ENCODE measurements around the gene AUTS2. TPM values are rescaled to one million over a fixed set of nuclear protein-coding genes. Genes with fewer than 3 reads are reported as not detected.
A peak's percentile ranks its signal among the peaks of the same experiment; 100 is the strongest.

Gene AUTS2
- total and polyA plus RNA-seq, 2 of the 8 experiments (the other 6 are each of a cell fraction or from before 2014, with no cell fraction given) = 25.9 to 101 TPM

DNA sequence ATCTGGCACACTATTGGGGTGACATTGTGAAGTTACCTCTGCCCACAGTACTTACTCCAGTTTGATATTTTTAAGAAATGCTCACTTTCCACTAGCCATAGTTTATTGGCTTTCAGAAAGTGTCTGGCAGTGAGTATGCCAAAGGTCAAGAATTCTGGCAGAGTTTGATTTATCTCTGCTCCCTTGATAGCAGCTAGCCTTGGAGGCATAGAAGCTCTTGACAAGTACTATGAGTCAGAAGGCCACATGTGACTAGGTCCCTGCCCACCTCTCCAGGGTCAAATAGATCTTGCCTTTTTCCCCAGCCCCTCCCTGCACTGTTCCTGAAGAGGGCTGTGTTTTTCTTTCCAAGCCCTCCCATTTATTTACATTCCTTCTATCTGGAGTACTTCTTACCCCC, 202.2 kb downstream of the AUTS2 start:
- Histone ChIP-seq H3K9ac (replicated peaks in 1 of 4; ENCODE audit: extremely low read depth in 1 of 4, low read depth in 3 of 4, low read length in 3 of 4) (no peak overlapping the region), H3K23me2 (ENCODE audit: low read depth, low read length) (0 out of 2 replicates have a peak, but pooled peaks cover 2% of the 10 kb centered on the region), H3K14ac (ENCODE audit: insufficient read length) (no peak overlapping the region), H4K5ac (ENCODE audit: insufficient read length, low read depth, low read length) (no peak overlapping the region), H4K8ac (ENCODE audit: extremely low read depth, insufficient read depth, low read length) (no peak overlapping the region), H2BK120ac (replicated peaks; ENCODE audit: low read depth, low read length) (no peak overlapping the region), H3K79me1 (ENCODE audit: low read depth, low read length) (no peaks in the 10 kb centered on the region), H3K4me3 (ENCODE audit: extremely low read depth in 1 of 4, insufficient read depth in 2 of 4, low read depth in 3 of 4, low read length in 4 of 4) (no peak overlapping the region), H3K4me2 (ENCODE audit: insufficient read depth in 1 of 2, low read depth in 2 of 2, low read length in 2 of 2) (no peak overlapping the region), H2BK15ac (ENCODE audit: low read length) (no peak overlapping the region), H3K9me3 (ENCODE audit: insufficient read depth in 2 of 2, low read depth in 1 of 2, low read length in 1 of 2) (no peaks in the 10 kb centered on the region), H2AK5ac (ENCODE audit: low read depth, low read length) (no peak overlapping the region), H2BK5ac (ENCODE audit: low read depth, low read length) (no peak overlapping the region), H3K36me3 (ENCODE audit: control insufficient read depth in 2 of 4, insufficient read depth in 4 of 4, low read length in 3 of 4) (no peaks in the 10 kb centered on the region), H4K20me1 (replicated peaks in 1 of 2; ENCODE audit: control insufficient read depth in 1 of 2, insufficient read depth in 2 of 2, low read length in 2 of 2) (no peaks in the 10 kb centered on the region), H3K18ac (ENCODE audit: extremely low read depth, low read length) (no peak overlapping the region), H3K27me3 (replicated peaks in 1 of 4; ENCODE audit: control insufficient read depth in 3 of 4, extremely low read depth in 1 of 4, insufficient read depth in 3 of 4, low read length in 3 of 4) (peaks cover 0 to 2% (median 0%) of the 10 kb centered on the region in 4 experiments; a peak in 2 of 7 replicates), H3K4me1 (replicated peaks in 1 of 4; ENCODE audit: control insufficient read depth in 3 of 4, insufficient read depth in 4 of 4, low read length in 3 of 4) (no peaks in the 10 kb centered on the region), H3K4ac (replicated peaks; ENCODE audit: insufficient read length, low read depth, low read length) (no peak overlapping the region), H4K91ac (replicated peaks; ENCODE audit: insufficient read length, low read length) (no peak overlapping the region), H2AFZ (ENCODE audit: low read length) (no peak overlapping the region), H3K27ac (ENCODE audit: low read depth, low read length) (no peak overlapping the region), H3K23ac (ENCODE audit: insufficient read length) (no peak overlapping the region), H2BK12ac (ENCODE audit: low read depth, low read length) (no peak overlapping the region), H3K79me2 (ENCODE audit: control insufficient read depth in 1 of 2, insufficient read depth in 2 of 2, low read length in 2 of 2) (no peaks in the 10 kb centered on the region), H3K56ac (replicated peaks; ENCODE audit: insufficient read length, low read depth, low read length) (no peak overlapping the region), H2BK20ac (ENCODE audit: low read length) (no peak overlapping the region)
- peak in 1 of 2 experiments; percentile 17 for DNase-seq (ENCODE audit: low read depth in 1 of 2, low spot score in 2 of 2)
- TF ChIP-seq HDAC6 (IDR thresholded peaks at IDR 0.05; ENCODE audit: low read depth, low read length) (no peak), KDM1A (IDR thresholded peaks at IDR 0.05; ENCODE audit: borderline replicate concordance, low read length) (no peak), CREB1 (IDR thresholded peaks at IDR 0.05) (no peak), SP2 (IDR thresholded peaks at IDR 0.05; ENCODE audit: low read length) (no peak), SIN3A (conservative IDR thresholded peaks at IDR 0.05 in 1 of 2, IDR thresholded peaks at IDR 0.05 in 1 of 2; ENCODE audit: low read depth in 1 of 2, low read length in 2 of 2) (no peak), TCF12 (IDR thresholded peaks at IDR 0.05; ENCODE audit: low read depth, low read length) (no peak)
- ChIA-PET CTCF (ENCODE audit: partially characterized antibody) (interaction anchor here (1.0 to 1.5 kb wide), 6 partner anchors 11 to 144 kb away, joined by 3 to 6 read pairs (median 4); no protein-coding TSS in a partner anchor), POLR2A (ENCODE audit: partially characterized antibody) (no interaction called here)
- FAIRE-seq = no peak
